Fibroblast of peridontal ligament (primary cell): ENCODE results near the gene TRMT13.
A peak's percentile ranks its signal among the peaks of the same experiment; 100 is the strongest.

ENCODE experiments used
- DNase-seq: peaks from one replicate; pipeline ENCODE4 v3.0.0-alpha.2; 2010; ENCODE audit errors: extremely low read depth

Gene TRMT13, protein sequence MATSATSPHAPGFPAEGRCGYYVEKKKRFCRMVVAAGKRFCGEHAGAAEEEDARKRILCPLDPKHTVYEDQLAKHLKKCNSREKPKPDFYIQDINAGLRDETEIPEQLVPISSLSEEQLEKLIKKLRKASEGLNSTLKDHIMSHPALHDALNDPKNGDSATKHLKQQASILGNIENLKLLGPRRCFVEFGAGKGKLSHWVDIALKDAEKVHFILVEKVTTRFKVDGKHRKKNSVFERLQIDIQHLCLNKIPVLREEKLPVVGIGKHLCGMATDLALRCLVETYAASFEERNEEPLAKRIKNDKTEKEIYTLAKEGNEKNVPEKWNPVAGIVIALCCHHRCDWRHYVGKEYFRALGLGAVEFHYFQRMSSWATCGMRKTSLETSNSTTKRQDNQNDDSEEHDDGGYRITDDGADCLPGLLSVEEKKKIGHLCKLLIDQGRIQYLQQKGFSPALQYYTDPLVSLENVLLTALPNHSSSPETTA

DNA sequence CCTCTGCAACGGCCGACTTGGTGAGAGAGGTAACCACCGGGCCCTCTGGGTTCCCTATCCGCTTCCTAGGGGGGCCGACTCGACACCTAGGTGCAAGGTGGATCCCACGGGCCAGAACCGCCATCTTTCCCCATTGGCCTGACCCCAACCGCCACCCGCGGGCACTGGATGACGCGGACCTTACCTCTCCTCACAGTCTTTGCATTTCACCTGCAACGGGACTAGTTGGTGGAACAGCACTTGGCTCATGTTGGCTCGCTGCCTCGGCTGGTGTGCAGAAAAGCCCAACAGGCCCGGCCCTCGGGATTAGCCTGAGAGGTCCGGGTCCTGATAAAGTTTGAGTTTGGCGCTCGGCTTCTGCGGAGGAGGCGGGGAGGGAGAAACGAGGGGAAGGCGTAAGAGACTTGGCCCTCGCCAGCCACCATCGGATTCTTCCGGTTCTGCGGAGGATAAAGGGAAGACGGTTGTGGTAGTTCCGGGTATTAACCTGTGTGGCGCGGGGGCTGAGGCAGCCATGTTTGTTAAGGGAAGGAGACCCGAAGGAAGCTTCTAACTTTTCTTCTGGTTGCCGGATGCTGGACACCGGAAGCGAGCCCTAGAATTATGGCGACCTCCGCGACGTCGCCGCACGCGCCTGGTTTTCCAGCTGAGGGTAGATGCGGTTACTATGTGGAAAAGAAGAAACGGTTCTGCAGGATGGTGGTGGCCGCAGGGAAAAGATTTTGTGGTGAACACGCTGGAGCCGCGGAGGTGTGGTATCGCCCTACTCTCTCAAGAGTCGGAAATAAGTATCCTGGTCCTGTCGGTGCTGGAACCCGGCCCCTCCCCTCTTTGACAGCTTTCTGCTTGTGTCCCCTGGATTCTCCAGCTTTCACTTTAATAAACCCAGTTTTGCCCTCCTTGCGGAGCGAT lies at the start of gene TRMT13, which contains the start of gene SASS6:
Gene TRMT13, plus strand, starts transcription at position 598 of the 912 bp plus-strand sequence. Its CDS starts 6 bp downstream, at position 604.
Gene SASS6, minus strand, starts transcription at position 365 of the 912 bp plus-strand sequence. Its CDS starts 116 bp downstream, at position 249.
- DNase-seq = peak; percentile 98

DNA sequence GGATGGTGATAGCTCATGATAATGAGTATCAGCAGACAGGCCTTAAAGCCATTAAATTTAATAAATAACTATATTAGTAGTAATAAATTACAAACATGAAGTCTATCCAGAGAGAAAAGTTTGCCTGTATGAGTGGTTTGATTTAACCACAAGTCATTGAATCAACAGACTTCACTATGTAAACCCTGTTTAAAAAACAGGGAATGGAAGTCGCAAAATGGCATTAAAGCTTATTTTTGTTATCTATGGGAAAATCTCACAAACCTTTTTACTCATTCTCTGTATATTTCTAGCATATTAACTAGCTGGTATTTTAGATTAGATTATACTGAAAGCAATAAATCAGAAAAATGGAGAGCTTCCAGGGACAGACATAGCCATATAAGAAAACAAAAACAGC lies 45.6 kb upstream of the TRMT13 start:
- no peak for DNase-seq

DNA sequence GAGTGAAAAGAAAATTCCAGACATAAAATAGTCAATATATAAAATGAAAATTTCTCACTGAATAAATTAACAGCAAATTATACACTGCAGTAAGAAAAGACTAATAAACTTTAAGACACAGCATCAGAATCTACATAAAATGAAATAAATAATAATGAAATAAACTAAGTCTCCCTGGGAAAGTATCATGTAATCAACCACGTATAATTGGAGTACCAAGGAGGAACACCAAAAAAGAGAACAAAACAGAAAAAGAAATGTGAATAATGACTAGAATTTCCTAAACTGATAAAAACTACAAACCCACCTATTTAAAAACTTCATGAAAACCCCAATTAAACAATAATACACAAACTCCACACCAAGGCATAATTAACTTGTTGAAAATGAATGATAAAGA lies 43.9 kb upstream of the TRMT13 start:
- no peak for DNase-seq

DNA sequence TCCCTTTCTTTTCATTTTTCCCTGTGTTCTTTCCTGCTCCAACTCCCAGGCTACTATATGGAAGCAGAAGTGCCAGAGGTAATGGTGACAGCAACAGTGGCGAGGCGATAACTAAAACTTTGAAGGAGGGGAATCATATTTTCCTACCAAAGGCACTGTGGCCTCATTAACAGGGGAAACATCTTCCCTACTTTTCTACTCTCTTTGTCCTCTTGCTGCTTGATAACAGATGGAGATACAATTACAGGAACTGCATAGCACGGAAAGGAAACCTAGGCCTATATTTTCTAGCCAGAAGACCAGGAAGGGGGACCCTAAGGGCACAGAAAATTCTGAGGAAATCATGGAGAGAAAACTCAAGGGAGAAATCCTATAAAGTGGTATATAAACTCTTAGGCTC lies 42.5 kb upstream of the TRMT13 start:
- no peak for DNase-seq

DNA sequence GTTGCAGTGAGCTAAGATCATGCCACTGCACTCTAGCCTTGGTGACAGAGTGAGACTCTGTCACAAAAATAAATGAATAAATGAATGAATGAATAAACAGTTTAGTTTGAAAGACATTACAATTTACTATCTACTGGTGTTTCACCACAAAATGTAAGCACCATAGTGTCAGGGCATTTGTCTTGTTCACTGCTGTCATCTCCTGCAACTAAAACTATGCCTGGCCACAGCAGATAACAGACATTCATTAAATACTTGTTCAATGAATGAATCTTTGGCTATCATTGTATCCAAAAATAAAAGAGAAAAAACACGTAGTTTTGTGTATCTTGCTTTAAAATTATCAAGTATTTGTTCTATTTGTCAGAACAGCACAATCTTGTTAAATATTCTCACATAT lies 32.8 kb upstream of the TRMT13 start:
- no peak for DNase-seq

DNA sequence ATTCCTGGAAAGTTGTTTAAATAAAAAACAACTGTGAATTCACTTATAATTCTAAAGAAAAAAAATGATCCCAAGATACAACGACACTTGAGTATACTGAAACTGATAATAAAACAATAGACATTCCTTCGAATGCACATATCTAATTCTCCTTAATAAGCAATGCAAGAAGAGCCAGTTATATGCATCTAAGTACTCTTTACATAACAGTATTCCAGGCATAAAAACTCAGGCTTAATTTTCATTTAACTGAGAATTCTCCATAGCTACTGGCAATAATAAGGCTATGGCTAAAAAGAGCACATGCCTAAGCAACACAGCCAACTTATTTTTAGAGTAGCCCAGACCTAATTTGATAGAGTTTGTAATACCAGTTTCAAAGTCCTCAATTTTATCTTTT lies 31.4 kb upstream of the TRMT13 start:
- no peak for DNase-seq

DNA sequence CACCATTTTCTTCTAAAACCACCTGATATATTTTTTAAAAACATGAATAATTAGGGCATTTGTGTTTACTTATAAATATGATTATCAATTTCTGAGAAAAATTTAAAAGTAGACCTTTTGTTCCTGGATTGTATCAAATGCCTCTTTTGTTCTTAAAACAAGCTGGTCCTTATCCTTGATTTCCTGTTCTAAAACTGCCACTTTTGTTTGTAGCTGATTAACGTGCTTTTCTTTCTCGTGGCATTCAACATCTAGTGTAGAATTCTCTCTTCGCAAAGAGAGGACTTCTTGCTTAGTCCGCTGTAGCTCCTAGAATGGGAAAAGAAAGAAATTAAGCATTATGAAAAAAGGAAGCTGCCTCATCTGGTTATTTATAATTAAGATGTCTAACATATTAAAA lies 25.3 kb upstream of the TRMT13 start:
- DNase-seq = no peak

DNA sequence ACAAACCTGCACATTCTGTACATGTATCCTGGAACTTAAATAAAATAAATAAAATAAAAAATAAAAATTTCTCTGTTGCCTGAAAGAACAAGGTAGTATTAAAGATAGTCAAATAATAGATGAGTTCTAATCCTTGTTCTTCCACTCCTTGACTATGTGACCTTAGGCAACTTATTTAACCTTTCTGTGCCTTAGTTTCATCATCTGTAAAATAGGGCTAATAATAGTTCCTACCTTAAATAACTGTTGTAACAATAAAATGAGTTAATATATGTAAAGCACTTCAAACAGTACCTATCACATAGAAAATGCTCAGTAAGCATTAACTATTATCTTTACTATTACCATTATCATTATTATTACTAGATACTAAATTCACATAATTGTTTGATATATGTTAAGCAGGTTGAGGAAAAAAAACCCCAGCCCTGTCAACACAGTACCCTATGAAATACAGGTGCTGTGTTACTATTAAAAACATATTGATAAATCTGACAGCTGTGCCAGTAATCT lies 23.4 kb upstream of the TRMT13 start:
- DNase-seq = no peak

DNA sequence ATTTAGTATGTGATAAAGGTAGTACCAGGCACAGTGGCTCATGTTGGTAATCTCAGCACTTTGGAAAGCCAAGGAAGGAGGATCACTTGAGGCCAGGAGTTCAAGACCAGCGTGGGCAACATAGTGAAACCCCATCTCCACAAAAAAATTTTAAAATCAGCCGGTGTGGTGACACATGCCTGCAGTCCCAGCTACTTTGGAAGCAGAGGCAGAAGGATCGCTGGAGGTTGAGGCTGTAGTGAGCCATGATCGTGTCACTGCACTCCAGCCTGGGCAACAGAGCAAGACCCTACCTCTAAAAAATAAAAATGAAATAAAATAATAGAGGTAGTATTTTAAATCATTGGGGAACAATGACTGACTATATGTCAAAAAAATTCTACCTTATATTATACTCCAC lies 17.4 kb upstream of the TRMT13 start:
- no peak for DNase-seq

DNA sequence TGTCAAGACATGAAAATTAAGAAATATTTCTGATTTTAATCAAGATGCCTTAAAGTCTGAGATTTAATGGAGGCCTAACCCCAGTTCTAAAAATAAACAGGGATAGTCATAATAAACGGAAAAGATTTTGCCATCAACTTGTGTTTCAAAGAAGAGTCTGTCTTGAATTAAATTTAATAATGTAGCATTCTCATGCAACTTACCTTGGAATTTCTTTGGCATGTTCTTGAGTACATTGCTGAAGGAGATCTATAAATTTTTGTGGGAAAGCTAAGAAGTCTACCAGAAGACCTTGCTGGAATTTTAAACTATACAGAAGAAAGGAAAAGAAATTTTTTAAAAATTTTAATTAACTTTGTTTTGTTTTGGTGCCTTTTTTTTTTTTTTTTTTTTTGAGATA lies 10.8 kb upstream of the TRMT13 start:
- peak; percentile 26 for DNase-seq

DNA sequence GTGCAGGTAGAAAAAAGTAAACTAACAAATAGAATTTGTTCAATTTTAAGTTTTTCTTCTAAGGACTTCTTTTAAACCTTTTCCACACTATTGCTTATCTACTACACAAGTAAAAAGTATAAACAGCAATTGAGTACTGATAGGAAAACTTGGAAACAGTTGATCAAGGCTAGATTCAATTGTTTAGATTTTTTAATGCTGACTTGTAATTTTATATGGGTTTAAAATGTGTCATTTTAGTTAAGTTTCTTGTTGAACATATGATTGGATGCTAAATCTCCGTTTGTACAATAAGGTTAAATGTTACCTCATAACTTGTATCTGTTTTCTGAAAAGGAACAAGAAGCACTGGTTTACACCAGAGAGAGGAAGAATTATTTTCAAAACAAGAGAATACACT lies 5.7 kb upstream of the TRMT13 start:
- DNase-seq = no peak

DNA sequence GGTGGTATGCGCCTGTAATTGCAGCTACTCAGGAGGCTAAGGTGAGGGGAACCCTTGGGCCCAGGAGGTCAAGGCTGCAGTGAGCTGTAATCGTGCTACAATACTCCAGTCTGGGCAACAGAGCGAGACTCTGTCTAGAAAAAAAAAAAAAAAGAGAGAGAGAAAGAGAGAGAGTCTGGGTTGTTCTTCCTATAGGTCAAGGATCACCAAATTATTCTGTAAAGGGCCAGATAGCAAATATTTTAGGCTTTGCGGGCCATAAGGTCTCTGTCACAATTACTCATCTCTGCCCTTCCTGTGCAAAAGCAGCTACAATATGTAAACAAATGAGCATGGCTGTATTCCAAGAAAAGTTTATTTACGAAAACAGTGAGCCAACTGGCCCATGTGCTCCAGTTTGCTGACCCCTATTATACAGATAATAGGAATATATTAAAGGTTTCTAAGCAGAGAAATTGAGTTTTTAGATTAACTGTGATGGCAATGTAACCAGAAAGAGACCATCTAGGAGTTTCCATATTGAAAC lies 2.3 kb upstream of the TRMT13 start:
- DNase-seq = peak; percentile 13

DNA sequence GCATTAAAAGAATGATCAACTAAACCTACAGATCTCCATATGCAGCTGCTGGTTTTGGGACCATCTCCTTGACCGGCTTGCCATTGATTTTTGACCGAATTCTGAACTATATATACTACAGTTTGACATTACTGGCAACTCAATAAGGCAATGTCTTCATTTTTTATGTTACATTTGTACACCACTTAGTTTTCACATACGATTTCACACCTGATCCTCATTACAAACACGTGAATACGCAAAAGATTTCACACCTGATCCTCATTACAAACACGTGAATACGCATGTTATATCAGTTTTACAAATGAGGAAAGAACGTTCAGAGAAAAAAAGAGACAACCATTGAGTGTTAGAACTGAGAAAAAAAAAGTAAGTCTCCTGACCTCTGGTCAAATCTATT lies 1.3 kb upstream of the TRMT13 start:
- no peak for DNase-seq

DNA sequence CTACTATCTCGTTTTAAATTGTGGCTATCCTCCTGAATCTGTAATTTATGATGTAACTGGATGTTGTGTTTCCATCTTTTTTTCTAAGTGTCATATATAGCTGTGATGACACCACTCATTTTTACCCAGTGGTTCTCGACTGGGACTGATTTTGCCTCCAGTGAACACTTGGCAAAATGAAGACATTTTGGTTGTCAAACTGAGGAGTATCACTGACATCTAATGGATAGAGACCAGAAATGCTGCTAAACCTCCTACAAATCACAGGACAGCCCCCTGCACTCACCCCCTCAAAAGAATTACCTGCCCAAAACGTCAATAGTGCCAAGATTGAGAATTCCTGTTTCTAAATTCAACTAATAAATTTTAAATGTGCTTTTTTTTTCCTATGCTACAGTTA lies 1.9 kb downstream of the TRMT13 start:
- peak; percentile 8 for DNase-seq

DNA sequence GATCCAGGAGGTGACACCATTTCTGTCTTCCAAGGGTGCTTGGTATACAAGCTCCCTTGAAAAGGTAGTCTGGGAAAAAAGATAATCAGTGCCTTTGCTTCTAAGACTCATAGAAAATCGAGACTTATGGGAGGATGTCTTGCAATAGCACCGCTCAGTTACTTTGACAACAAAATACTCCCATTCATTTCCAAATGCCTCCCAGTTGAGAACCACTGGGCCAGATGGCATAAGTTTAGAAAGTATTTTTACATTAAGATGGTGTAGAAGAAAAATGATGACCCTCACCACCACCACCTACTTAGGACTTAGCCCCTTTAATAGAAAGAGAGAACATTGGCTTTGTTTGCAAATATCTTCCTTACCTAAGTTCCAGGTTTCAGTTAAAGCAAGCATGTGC lies 4.6 kb downstream of the TRMT13 start:
- no peak for DNase-seq

DNA sequence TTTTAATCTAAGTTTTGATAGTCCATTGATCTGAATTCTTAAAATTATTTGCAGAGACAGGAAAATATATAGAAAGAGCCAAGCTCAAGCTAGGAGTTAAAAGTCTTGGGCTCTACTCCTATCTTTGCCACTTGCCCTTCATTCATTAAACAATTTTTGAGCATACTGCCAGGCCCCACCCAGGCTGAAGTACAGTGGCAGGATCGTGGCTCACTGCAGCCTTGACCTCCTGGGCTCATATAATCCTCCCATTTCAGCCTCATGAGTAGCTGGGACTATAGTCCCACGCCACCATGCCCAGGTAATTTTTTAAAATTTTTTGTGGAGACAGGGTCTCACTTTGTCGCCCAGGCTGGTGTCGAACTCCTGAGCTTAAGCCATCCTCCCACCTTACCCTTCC lies 8.2 kb downstream of the TRMT13 start:
- DNase-seq = no peak

DNA sequence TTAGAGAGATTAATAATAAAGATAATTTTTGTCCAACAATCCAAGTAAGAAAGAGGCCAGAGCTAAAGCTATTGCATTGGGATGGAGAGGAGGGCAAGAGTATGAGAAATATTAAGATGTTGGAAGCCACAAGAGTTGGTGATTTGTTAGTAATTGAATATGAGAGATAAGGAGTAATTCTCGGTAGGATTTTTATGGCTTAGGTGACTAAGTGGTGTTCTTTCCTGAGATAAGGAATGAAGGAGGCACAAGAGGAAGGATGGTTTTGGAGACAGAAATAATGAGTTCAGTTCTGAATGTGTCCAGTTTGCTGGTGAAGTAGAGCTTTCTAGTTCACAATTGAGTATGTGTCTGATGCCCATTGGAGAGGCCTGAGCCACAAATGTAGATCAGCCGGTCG lies 9.4 kb downstream of the TRMT13 start:
- no peak for DNase-seq

DNA sequence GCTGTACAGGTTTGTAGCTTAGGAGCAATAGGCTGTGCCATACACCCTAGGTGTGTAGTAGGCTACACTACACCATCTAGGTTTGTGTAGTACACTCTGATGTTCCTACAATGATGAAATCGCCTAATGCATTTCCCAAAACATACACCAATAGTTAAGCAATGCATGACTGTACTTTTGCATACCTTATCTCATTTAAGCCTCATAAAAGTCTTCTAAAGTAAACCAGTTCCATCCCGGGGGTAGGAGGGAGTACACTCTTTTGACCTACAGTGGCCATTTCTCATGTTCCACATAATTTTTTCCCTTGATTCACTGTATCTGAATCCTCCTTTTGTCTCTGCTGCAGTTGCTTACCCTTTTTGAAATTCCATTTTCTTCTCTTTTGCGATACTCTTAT lies 12.2 kb downstream of the TRMT13 start:
- DNase-seq = no peak

DNA sequence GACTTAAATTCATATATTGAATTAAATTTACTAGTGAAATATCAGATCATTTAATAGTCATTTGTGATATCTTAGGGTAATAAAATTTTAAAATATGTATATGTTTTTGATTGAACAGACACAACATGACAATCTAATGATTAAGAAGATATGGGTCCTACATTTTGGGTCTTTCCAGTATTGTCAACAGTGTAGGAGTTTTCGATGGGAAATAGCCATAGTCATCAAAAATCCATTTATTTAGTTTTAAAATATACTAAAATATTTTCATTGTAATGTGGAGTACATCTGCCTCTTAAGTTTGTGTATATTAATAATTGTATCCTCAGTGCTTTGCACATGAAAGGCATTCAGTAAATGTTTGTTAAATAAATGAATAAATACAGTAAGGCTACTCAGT lies 14.0 kb downstream of the TRMT13 start:
- DNase-seq = no peak

DNA sequence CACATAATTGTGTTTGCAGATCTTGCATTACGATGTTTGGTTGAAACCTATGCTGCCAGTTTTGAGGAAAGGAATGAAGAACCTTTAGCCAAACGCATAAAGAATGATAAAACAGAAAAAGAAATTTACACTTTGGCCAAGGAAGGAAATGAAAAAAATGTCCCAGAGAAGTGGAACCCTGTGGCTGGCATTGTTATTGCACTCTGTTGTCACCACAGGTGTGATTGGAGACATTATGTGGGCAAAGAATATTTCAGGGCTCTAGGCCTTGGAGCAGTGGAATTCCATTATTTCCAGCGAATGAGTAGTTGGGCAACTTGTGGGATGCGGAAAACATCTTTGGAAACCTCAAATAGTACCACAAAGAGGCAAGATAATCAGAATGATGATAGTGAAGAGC lies 14.9 kb downstream of the TRMT13 start:
- no peak for DNase-seq

DNA sequence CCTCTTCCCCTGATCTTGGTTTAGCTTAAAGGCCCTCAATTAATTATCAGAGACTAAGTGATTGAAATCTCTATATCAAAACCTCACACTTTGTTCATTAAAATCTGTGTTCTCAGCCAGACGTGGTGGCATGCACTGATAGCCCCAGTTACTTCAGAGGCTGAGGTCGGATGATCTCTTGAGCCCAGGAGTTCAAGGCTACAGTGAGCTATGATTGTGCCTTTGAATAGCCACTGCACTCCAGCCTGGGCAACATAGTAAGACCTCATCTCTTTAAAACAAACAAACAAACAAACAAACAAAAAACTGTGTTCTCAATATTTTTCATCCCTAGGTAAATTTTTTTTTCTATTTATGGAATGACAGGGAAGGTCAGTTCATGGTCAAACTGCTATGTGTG lies 18.7 kb downstream of the TRMT13 start:
- DNase-seq = no peak

DNA sequence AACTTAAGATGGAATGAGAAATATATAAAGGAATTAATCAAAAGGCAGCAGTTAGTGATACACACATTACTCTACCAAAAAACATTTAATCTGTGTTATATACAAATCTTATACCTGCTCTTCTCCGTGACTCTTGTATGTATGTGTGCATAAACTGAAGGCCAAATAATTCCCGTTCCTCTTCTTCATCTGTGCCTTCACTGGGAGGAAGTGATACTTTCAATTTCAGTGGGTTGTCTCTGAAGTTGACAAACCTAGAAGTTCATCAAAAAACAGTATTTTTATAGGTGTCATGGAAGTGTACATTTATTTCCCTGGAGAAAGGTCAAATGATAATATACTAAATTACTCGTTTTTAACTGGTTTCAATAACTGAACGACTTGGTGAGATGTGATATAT lies 19.3 kb downstream of the TRMT13 start:
- DNase-seq = no peak
